GM23338 (cell line): ENCODE results near the gene SLC16A11.

ENCODE experiments used
- CREB1 ChIP-seq: fragments of 250-450 bp; sonication (Bioruptor Pico); IDR thresholded peaks from 2 replicates; pipeline ENCODE4 v1.5.0; 2020; ENCODE audit warnings: low read depth, mild to moderate bottlenecking, moderate library complexity
- CTCF ChIP-seq, 2 experiments: fragments of 200-600 bp in 1 of 2; sonication (generic) in 1 of 2; conservative IDR thresholded peaks; 2 replicates each; pipeline versions ENCODE4 v1.5.1 to v1.6.1; 2016 to 2017; ENCODE audit warnings: antibody characterized with exemption in 2 of 2, low read depth in 2 of 2, mild to moderate bottlenecking in 2 of 2, moderate library complexity in 1 of 2
- ETS1 ChIP-seq: IDR thresholded peaks from 2 replicates; pipeline ENCODE4 v1.6.1; 2016; ENCODE audit warnings: antibody characterized with exemption
- EZH2 ChIP-seq: fragments of 200-600 bp; sonication (generic); IDR thresholded peaks from one replicate; pipeline ENCODE4 v1.8.0; 2017; ENCODE audit warnings: antibody characterized with exemption, mild to moderate bottlenecking, low read depth; ENCODE audit not compliant: unreplicated experiment
- EZH2phosphoT487 ChIP-seq: fragments of 200-600 bp; sonication (generic); IDR thresholded peaks from one replicate; pipeline ENCODE4 v1.8.1; 2018; ENCODE audit warnings: antibody characterized with exemption; ENCODE audit not compliant: unreplicated experiment
- JUNB ChIP-seq: IDR thresholded peaks from one replicate; pipeline ENCODE4 v1.6.1; 2016; ENCODE audit warnings: antibody characterized with exemption; ENCODE audit not compliant: unreplicated experiment
- NANOG ChIP-seq: IDR thresholded peaks from 2 replicates; pipeline ENCODE4 v1.6.1; 2016; ENCODE audit warnings: antibody characterized with exemption, borderline replicate concordance
- POLR2AphosphoS5 ChIP-seq: IDR thresholded peaks from 2 replicates; pipeline ENCODE4 v1.6.1; 2016; ENCODE audit warnings: antibody characterized with exemption, low read depth
- STAT1 ChIP-seq: IDR thresholded peaks from one replicate; pipeline ENCODE4 v1.6.1; 2016; ENCODE audit warnings: antibody characterized with exemption; ENCODE audit not compliant: unreplicated experiment
- ZNF114 ChIP-seq: fragments of 250-450 bp; sonication (Bioruptor Pico); IDR thresholded peaks from 2 replicates; pipeline ENCODE4 v1.5.0; 2020; ENCODE audit warnings: mild to moderate bottlenecking, moderate library complexity
- ZNF331 ChIP-seq: fragments of 250-450 bp; sonication (Bioruptor Pico); IDR thresholded peaks from 2 replicates; pipeline ENCODE4 v1.5.0; 2020; ENCODE audit warnings: low read depth, mild to moderate bottlenecking, moderate library complexity
- TF ChIP-seq, protein P1 (sequence below): IDR thresholded peaks from one replicate; pipeline ENCODE4 v1.6.1; 2018; ENCODE audit warnings: antibody characterized with exemption; ENCODE audit not compliant: unreplicated experiment
- TF ChIP-seq, protein P2 (sequence below): fragments of 250-450 bp; sonication (Bioruptor Pico); IDR thresholded peaks from 2 replicates; pipeline ENCODE4 v1.5.0; 2020; ENCODE audit warnings: mild to moderate bottlenecking, moderate library complexity

DNA sequence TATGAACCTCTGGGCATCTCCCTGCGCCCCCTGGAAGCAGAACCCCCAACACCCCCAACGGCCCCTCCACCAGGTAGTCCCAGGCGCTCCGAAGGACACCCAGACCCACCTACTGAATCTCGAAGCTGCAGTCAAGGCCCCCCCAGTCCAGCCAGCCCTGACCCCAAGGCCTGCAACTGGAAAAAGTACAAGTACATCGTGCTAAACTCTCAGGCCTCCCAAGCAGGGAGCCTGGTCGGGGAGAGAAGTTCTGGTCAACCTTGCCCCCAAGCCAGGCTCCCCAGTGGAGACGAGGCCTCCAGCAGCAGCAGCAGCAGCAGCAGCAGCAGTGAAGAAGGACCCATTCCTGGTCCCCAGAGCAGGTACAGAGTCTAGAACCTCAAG lies 19.5 kb downstream of the SLC16A11 start:
- TF ChIP-seq CREB1 (no peak), CTCF (conservative IDR thresholded peaks at IDR 0.05; ENCODE audit: low read depth in 2 of 2) (no peak), EZH2 (no peak), POLR2AphosphoS5 (no peak), JUNB (no peak), EZH2phosphoT487 (no peak), ETS1 (no peak), NANOG (no peak), STAT1 (no peak), ZNF331 (CRISPR knock-in tag) (no peak), ZNF114 (CRISPR knock-in tag) (no peak)
- TF ChIP-seq, protein P1, sequence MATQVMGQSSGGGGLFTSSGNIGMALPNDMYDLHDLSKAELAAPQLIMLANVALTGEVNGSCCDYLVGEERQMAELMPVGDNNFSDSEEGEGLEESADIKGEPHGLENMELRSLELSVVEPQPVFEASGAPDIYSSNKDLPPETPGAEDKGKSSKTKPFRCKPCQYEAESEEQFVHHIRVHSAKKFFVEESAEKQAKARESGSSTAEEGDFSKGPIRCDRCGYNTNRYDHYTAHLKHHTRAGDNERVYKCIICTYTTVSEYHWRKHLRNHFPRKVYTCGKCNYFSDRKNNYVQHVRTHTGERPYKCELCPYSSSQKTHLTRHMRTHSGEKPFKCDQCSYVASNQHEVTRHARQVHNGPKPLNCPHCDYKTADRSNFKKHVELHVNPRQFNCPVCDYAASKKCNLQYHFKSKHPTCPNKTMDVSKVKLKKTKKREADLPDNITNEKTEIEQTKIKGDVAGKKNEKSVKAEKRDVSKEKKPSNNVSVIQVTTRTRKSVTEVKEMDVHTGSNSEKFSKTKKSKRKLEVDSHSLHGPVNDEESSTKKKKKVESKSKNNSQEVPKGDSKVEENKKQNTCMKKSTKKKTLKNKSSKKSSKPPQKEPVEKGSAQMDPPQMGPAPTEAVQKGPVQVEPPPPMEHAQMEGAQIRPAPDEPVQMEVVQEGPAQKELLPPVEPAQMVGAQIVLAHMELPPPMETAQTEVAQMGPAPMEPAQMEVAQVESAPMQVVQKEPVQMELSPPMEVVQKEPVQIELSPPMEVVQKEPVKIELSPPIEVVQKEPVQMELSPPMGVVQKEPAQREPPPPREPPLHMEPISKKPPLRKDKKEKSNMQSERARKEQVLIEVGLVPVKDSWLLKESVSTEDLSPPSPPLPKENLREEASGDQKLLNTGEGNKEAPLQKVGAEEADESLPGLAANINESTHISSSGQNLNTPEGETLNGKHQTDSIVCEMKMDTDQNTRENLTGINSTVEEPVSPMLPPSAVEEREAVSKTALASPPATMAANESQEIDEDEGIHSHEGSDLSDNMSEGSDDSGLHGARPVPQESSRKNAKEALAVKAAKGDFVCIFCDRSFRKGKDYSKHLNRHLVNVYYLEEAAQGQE = no peak
- TF ChIP-seq, protein P2, sequence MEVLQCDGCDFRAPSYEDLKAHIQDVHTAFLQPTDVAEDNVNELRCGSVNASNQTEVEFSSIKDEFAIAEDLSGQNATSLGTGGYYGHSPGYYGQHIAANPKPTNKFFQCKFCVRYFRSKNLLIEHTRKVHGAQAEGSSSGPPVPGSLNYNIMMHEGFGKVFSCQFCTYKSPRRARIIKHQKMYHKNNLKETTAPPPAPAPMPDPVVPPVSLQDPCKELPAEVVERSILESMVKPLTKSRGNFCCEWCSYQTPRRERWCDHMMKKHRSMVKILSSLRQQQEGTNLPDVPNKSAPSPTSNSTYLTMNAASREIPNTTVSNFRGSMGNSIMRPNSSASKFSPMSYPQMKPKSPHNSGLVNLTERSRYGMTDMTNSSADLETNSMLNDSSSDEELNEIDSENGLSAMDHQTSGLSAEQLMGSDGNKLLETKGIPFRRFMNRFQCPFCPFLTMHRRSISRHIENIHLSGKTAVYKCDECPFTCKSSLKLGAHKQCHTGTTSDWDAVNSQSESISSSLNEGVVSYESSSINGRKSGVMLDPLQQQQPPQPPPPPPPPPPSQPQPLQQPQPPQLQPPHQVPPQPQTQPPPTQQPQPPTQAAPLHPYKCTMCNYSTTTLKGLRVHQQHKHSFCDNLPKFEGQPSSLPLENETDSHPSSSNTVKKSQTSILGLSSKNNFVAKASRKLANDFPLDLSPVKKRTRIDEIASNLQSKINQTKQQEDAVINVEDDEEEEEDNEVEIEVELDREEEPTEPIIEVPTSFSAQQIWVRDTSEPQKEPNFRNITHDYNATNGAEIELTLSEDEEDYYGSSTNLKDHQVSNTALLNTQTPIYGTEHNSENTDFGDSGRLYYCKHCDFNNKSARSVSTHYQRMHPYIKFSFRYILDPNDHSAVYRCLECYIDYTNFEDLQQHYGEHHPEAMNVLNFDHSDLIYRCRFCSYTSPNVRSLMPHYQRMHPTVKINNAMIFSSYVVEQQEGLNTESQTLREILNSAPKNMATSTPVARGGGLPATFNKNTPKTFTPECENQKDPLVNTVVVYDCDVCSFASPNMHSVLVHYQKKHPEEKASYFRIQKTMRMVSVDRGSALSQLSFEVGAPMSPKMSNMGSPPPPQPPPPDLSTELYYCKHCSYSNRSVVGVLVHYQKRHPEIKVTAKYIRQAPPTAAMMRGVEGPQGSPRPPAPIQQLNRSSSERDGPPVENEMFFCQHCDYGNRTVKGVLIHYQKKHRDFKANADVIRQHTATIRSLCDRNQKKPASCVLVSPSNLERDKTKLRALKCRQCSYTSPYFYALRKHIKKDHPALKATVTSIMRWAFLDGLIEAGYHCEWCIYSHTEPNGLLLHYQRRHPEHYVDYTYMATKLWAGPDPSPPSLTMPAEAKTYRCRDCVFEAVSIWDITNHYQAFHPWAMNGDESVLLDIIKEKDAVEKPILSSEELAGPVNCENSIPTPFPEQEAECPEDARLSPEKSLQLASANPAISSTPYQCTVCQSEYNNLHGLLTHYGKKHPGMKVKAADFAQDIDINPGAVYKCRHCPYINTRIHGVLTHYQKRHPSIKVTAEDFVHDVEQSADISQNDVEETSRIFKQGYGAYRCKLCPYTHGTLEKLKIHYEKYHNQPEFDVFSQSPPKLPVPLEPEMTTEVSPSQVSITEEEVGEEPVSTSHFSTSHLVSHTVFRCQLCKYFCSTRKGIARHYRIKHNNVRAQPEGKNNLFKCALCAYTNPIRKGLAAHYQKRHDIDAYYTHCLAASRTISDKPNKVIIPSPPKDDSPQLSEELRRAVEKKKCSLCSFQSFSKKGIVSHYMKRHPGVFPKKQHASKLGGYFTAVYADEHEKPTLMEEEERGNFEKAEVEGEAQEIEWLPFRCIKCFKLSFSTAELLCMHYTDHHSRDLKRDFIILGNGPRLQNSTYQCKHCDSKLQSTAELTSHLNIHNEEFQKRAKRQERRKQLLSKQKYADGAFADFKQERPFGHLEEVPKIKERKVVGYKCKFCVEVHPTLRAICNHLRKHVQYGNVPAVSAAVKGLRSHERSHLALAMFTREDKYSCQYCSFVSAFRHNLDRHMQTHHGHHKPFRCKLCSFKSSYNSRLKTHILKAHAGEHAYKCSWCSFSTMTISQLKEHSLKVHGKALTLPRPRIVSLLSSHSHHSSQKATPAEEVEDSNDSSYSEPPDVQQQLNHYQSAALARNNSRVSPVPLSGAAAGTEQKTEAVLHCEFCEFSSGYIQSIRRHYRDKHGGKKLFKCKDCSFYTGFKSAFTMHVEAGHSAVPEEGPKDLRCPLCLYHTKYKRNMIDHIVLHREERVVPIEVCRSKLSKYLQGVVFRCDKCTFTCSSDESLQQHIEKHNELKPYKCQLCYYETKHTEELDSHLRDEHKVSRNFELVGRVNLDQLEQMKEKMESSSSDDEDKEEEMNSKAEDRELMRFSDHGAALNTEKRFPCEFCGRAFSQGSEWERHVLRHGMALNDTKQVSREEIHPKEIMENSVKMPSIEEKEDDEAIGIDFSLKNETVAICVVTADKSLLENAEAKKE = no peak
